NCI-H128 (cell line): ENCODE measurements around the gene C1QL3.

Experiments
- DNase-seq: peaks from one replicate; lab custom pipeline; 2025; ENCODE audit not compliant: unreplicated experiment; lab: John Stamatoyannopoulos, UW

C1QL3 gene

DNA sequence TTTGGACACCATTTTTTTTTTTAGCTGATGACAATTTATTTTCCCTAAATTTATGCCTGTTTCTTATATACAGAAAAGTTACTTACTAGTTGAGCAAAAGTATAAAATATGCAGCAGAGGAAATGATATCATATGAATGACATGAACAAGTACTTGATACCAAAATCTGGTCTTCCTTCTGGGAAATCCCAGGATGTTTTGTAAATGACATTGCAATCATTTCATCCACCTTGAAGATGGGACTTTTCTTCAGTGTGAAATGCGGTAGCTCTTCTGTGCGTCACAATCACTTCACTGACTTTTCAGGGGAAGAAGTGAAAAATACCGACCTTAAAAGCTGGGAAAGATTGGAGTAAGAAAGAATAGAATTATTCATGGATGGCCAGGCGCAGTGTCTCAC lies 23.8 kb downstream of the C1QL3 start:
- no peak for DNase-seq

DNA sequence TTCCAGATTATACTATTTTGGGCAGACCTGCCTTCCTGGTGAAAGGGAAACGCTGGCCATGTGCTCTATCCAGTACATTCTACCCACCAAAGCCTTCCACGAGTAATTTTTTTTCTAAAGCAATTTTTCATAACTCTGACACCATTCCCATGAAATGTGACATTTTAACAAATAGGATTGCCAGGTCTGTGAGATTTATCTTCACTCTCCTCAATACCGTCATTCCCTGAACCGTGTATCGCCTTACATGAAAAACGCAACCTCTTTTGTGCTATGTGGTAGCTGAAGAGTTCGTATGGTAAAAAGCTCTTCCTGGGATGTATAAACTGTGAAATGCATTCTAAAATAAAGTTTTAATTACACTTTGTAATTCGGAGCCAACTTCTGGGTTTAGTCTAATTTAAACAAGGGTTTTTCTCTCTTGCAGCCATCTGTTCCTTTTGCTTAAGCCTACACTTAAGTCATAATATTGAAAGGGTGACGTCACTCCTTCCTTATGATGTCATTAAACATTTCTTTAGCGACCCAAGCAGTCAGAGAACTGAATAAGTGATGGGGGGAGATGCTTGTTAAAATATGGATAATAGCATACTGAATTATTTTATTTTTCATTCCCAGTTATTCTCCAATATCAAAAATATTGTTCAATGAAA lies 27.7 kb downstream of the C1QL3 start:
- DNase-seq = no peak

DNA sequence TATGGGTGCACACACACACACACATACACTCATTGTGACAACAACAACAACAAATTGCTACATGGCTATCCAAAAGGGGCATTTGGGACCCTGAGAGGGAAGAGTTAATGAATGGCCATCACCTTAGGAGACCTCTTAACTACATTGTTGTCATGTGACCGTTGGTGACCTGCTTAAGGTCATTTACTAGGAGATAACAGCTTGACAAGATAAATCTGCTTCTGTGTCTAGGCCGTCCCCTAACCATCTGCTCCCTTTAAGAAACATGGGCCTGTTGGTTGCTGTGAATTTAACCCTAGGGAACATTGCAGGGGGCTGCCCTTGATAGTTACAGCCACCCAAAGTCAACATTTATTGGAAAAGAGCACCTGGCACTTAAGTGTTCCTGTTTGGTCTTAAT lies 29.7 kb downstream of the C1QL3 start:
- DNase-seq = no peak

DNA sequence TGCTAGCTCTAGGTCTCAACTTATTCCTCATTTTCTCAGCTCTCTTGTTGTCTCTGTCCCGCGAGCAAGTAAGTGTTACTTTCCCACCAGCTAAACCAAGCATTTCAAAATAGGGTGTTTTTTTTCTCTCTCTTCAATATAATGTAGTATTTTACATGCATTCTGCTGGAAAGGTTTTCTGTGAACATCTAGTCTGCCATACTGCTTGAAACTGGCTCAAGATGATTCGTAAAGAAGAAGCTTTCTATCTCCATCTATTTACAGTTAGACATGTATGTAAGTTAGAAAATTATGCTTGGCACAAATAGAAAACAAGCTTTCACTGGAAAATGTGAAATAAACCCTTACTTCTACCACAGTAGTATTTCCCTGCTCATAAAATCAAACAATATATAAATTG lies 31.2 kb downstream of the C1QL3 start:
- no peak for DNase-seq

DNA sequence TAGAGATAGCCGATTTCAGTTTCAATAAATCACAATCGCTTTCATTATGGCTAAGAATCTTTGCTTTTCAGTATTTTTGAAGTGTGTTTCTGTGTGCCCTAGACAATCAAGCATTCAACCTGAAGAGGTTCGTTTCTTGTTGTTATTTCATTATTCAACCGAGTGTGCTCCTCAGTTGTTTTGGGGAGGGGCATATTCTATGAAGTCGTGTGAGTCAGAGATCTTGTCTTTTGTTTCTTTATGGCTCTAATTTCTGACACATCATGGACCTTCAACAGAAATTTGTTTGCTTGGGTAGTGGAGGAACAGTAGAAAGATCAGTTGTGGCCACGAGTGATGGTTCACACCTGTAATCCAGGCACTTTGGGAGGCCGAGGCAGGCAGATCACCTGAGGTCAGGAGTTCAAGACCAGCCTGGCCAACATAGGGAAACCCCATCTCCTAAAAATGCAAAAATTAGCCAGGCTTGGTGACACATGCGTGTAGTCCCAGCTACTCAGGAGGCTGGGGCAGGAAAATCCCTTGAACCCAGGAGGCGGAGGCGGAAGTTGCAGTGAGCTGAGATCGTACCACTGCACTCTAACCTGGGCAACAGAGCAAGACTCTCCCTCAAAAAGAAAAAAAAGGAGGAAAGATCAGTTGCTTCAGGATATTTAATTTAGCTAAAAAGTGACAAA lies 38.3 kb downstream of the C1QL3 start:
- DNase-seq = no peak

DNA sequence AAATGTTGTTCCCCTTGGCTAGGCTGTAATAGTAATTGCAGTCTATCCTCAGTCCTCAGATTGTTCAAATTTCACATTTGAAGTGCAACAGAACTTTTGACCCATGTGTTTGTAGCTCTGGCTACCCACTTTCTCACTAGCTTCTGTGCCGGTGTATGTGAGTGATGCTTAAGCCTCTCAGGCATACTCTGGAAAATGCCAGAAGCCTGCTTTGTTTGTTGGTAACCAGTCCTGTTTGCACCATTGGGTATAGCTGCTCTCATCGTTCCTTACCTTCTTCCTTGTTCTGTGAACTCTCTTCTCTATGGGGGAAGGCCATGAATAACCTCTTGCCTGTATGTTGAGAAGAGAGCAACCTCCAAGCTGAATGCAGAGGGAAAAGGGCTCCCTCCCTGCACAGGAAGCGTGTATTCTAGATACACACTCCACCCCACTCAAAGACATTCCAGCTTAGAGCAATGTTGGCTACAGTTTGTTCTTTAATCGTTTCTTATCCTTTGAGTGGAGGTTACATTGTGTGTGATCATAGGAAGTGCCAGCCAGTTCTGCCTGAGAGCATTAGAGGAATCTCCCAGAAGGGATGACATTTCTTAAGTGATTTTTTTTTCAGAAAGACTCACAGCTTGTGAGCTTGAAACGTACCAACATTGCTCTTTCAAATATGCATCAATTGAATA lies 40.5 kb downstream of the C1QL3 start:
- DNase-seq = no peak

DNA sequence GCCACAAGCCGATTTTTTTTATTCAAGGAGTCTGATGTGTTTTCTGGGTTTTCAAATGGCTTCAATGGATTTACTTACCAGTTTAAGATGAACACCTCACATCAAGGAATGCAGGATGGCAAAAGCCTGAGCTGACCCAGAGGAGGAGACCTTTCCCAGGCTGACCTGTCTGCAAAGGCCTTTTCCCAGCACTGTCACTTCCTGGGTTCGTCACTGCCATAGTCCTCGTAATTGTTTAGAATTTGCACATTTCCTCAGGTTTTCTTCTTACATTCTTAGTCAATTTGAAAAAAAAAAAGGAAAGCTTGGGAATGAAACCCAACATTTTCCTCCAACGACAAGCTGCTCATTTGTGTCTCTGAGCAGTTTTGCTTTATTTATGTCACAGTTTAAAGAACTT lies 42.9 kb downstream of the C1QL3 start:
- DNase-seq = no peak

DNA sequence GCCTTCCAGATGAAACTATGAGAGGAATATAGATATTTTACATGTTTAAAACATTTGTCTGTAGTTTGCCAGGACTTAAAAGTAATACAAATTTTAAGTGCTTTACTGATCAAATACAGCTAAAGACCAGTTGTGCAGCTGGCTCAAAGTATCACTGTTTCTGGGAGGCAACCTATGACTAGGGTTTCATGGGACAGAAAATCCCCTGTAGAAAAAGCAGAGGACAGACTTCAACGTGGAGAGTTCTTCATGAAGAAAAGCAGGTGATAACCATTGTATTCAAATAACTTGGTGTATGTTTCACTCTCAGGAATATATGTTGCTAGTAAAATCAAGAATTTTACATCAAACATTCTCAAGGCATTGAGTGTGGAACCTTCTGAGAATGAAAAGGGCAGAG lies 43.9 kb downstream of the C1QL3 start:
- no peak for DNase-seq

DNA sequence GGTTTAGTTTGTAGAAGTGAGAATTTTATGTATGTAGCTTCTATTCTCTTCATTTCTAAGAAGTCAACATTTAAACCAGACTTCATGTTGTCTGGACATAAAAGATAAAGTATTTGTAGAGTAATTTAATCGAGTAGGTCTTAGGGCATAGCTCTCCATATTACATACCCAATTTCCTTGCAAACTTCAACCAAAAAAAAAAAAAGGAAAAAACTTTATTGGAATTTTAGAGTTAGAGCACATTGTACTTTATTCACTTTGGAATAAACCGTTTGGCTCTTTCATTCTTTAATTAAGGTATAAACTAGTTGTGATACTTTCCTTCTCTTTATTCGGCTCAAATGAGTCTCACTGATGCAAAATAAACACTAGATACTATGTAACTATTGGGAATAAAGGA lies 48.9 kb downstream of the C1QL3 start:
- no peak for DNase-seq

DNA sequence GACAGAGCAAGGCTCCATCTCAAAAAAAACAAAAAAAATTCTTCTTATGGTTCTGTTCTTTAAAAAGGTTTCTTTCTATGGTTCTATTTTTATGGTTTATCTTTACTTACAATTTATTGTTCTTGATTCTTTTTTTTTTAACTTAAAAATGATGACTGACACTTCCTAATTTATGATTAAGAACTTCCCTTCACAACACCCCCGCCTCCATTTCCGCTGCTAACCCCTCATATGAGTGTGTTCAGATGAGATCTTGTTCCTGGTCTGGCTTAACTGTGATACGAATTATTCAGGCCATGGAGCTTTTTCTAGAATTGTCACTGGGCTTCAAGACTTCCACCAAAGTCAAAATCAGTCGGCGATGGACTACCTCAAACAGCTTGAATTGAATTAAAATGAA lies 50.9 kb downstream of the C1QL3 start:
- no peak for DNase-seq

DNA sequence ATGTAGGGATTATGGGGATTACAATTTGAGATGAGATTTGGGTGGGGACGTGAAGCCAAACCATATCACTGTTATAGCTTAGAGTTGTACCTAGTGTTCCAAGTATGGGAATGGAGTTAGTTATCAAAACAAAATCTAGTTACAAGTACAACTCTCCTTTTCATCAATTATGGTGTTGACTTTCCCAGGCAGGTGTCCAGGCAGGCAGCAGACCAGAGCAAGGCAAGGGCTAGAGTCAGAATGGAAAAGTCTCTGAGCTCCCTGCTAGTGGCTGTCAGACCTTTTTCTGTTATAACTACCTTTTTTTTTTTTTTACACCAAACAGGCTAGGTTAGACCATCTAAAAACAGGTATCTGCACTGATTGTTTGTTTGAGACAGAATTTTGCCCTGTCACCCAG lies 55.7 kb downstream of the C1QL3 start:
- no peak for DNase-seq
